IMR-90 (cell line): Measurements from ENCODE around the gene BASP1.

Experiments
- BHLHE40 ChIP-seq: fragments of 150-350 bp; IDR thresholded peaks from 2 replicates; pipeline ENCODE4 v1.6.1; 2016; ENCODE audit warnings: mild to moderate bottlenecking, low read depth, low read length
- CEBPB ChIP-seq: IDR thresholded peaks from 2 replicates; pipeline ENCODE4 v1.6.1; 2012; ENCODE audit warnings: low read depth, low read length, improper control_type of control experiment
- CHD1 ChIP-seq: IDR thresholded peaks from 2 replicates; pipeline ENCODE4 v1.6.1; 2012; ENCODE audit warnings: low read depth, low read length, improper control_type of control experiment
- MAZ ChIP-seq: IDR thresholded peaks from 2 replicates; pipeline ENCODE4 v1.6.1; 2012; ENCODE audit warnings: low read depth, mild to moderate bottlenecking, low read length, improper control_type of control experiment, moderate library complexity, borderline replicate concordance
- MXI1 ChIP-seq: IDR thresholded peaks from 2 replicates; pipeline ENCODE4 v1.6.1; 2012; ENCODE audit warnings: low read depth, mild to moderate bottlenecking, low read length, moderate library complexity, borderline replicate concordance
- POLR2A ChIP-seq: IDR thresholded peaks from 2 replicates; pipeline ENCODE4 v1.6.1; 2012; ENCODE audit warnings: mild to moderate bottlenecking, low read depth, low read length
- RAD21 ChIP-seq: IDR thresholded peaks from 2 replicates; pipeline ENCODE4 v1.6.1; 2012; ENCODE audit warnings: low read length, improper control_type of control experiment
- SMC3 ChIP-seq: fragments of 150-350 bp; IDR thresholded peaks from 2 replicates; pipeline ENCODE4 v1.6.1; 2016; ENCODE audit warnings: low read depth, mild to moderate bottlenecking, antibody characterized with exemption, low read length, moderate library complexity
- USF2 ChIP-seq: fragments of 150-350 bp; IDR thresholded peaks from 2 replicates; pipeline ENCODE4 v1.6.1; 2017; ENCODE audit warnings: mild to moderate bottlenecking, antibody characterized with exemption, low read length, low read depth
- TF ChIP-seq, protein P1 (sequence below): conservative IDR thresholded peaks from 2 replicates; pipeline ENCODE4 v1.5.1; 2012; ENCODE audit warnings: mild to moderate bottlenecking, low read depth, low read length, improper control_type of control experiment
- TF ChIP-seq, protein P2 (sequence below): fragments of 150-350 bp; IDR thresholded peaks from 2 replicates; pipeline ENCODE4 v1.6.1; 2016; ENCODE audit warnings: low read depth, mild to moderate bottlenecking, low read length, moderate library complexity, borderline replicate concordance

- TF ChIP-seq, protein P1, sequence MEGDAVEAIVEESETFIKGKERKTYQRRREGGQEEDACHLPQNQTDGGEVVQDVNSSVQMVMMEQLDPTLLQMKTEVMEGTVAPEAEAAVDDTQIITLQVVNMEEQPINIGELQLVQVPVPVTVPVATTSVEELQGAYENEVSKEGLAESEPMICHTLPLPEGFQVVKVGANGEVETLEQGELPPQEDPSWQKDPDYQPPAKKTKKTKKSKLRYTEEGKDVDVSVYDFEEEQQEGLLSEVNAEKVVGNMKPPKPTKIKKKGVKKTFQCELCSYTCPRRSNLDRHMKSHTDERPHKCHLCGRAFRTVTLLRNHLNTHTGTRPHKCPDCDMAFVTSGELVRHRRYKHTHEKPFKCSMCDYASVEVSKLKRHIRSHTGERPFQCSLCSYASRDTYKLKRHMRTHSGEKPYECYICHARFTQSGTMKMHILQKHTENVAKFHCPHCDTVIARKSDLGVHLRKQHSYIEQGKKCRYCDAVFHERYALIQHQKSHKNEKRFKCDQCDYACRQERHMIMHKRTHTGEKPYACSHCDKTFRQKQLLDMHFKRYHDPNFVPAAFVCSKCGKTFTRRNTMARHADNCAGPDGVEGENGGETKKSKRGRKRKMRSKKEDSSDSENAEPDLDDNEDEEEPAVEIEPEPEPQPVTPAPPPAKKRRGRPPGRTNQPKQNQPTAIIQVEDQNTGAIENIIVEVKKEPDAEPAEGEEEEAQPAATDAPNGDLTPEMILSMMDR = no peak
- TF ChIP-seq POLR2A (no peak; the same call in 1 of the 2 replicates), SMC3 (no peak), RAD21 (no peak), BHLHE40 (no peak), CEBPB (no peak), USF2 (no peak), MAZ (no peak), MXI1 (no peak), CHD1 (no peak)
- TF ChIP-seq, protein P2, sequence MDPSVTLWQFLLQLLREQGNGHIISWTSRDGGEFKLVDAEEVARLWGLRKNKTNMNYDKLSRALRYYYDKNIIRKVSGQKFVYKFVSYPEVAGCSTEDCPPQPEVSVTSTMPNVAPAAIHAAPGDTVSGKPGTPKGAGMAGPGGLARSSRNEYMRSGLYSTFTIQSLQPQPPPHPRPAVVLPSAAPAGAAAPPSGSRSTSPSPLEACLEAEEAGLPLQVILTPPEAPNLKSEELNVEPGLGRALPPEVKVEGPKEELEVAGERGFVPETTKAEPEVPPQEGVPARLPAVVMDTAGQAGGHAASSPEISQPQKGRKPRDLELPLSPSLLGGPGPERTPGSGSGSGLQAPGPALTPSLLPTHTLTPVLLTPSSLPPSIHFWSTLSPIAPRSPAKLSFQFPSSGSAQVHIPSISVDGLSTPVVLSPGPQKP = no peak
Observed at GRCh38 chr5:17187011-17187785, 30.2 kb upstream of the BASP1 start.
